Left kidney (tissue), 2 donors: ENCODE measurements around the gene CACNG8. TPM values are rescaled to one million over a fixed set of nuclear protein-coding genes. Genes with fewer than 3 reads are reported as not detected.
"Not testable (repeated sequence)": the region's sequence is repeated elsewhere in the genome, so short reads cannot be mapped to it uniquely, and the experiment has no call there.

Experiments used
- DNase-seq: peaks from one replicate; pipeline ENCODE4 v3.0.0-alpha.2; 2013
- polyA plus RNA-seq: library from polyadenylated mRNA; unstranded; fragments of 120-200 nt; gene quantifications from one replicate; pipeline ENCODE4 v1.2.1, GENCODE V29; 2013; ENCODE audit not compliant: insufficient read length

CACNG8 gene
- polyA plus RNA-seq, 1 donor: 0.33 TPM

GRCh38 chr19:54035215-54036178, 72.8 kb downstream of the CACNG8 start:
- DNase-seq: no peak

GRCh38 chr19:54036542-54036941, 73.8 kb downstream of the CACNG8 start:
- not testable (repeated sequence) for DNase-seq

Other genes starting within 250 kb of the CACNG8 start
- gene NLRP12, start 138.6 kb upstream of the CACNG8 start, polyA plus RNA-seq: 0.17 TPM
- gene MYADM, start 95.1 kb upstream of the CACNG8 start, polyA plus RNA-seq: 63.4 TPM
- gene PRKCG, start 80.7 kb upstream of the CACNG8 start, polyA plus RNA-seq: 0.65 TPM
- 0.32 TPM for gene CACNG7, start 53.7 kb upstream of the CACNG8 start, polyA plus RNA-seq
- 0.71 TPM for gene CACNG6, start 28.7 kb downstream of the CACNG8 start, polyA plus RNA-seq
- not detected for gene VSTM1, start 101.0 kb downstream of the CACNG8 start, polyA plus RNA-seq
- gene TARM1, start 118.4 kb downstream of the CACNG8 start, polyA plus RNA-seq: 0.22 TPM
- gene OSCAR, start 137.9 kb downstream of the CACNG8 start, polyA plus RNA-seq: 0.07 TPM
- gene NDUFA3, start 139.9 kb downstream of the CACNG8 start, polyA plus RNA-seq: 105 TPM
- gene TFPT, start 152.7 kb downstream of the CACNG8 start, polyA plus RNA-seq: 14.3 TPM
- 68.7 TPM for gene PRPF31, start 152.8 kb downstream of the CACNG8 start, polyA plus RNA-seq
- 81.7 TPM for gene CNOT3, start 174.8 kb downstream of the CACNG8 start, polyA plus RNA-seq
- gene LENG1, start 196.8 kb downstream of the CACNG8 start, polyA plus RNA-seq: 6.3 TPM
- gene TMC4, start 210.2 kb downstream of the CACNG8 start, polyA plus RNA-seq: 32.3 TPM
- gene MBOAT7, start 226.6 kb downstream of the CACNG8 start, polyA plus RNA-seq: 58.7 TPM
- gene TSEN34, start 228.4 kb downstream of the CACNG8 start, polyA plus RNA-seq: 39.8 TPM
- gene RPS9, start 237.9 kb downstream of the CACNG8 start, polyA plus RNA-seq: 1,221 TPM